Astrocyte of the hippocampus (primary cell): Measurements from ENCODE around the gene LAMC3.

Experiments
- DNase-seq: peaks from one replicate; pipeline ENCODE4 v3.0.0; 2011; ENCODE audit warnings: low read depth, low spot score

Gene LAMC3

GRCh38 chr9:131076347-131077195 is 67.6 kb downstream of the LAMC3 start:
- DNase-seq = no peak

- no peak for DNase-seq
Observed at GRCh38 chr9:131078427-131079366, 69.7 kb downstream of the LAMC3 start.

- no peak for DNase-seq
Observed at GRCh38 chr9:131080589-131080988, 71.6 kb downstream of the LAMC3 start.

GRCh38 chr9:131081868-131082267 is 72.9 kb downstream of the LAMC3 start:
- no peak for DNase-seq

GRCh38 chr9:131082774-131083512 is 74.0 kb downstream of the LAMC3 start:
- no peak for DNase-seq

- no peak for DNase-seq
Observed at GRCh38 chr9:131084661-131085369, 75.8 kb downstream of the LAMC3 start.

GRCh38 chr9:131085370-131086122 is 76.6 kb downstream of the LAMC3 start:
- DNase-seq = no peak

- no peak for DNase-seq
Observed at GRCh38 chr9:131087354-131087893, 78.5 kb downstream of the LAMC3 start.

- no peak for DNase-seq
Observed at GRCh38 chr9:131090025-131090787, 81.2 kb downstream of the LAMC3 start.

GRCh38 chr9:131091352-131091992 is 82.5 kb downstream of the LAMC3 start:
- DNase-seq = no peak

- no peak for DNase-seq
Observed at GRCh38 chr9:131092030-131092429, 83.1 kb downstream of the LAMC3 start.

GRCh38 chr9:131092548-131093440 is 83.8 kb downstream of the LAMC3 start:
- no peak for DNase-seq

- no peak for DNase-seq
Observed at GRCh38 chr9:131094015-131094414, 85.0 kb downstream of the LAMC3 start.

GRCh38 chr9:131094622-131095021 is 85.6 kb downstream of the LAMC3 start:
- no peak for DNase-seq

GRCh38 chr9:131095666-131096268 is 86.8 kb downstream of the LAMC3 start:
- DNase-seq = no peak

- peak; percentile 58 for DNase-seq
Observed at GRCh38 chr9:131096269-131097125, 87.5 kb downstream of the LAMC3 start, which contains the start of gene AIF1L. AIF1L (plus strand) TSS chr9:131096531; CDS start chr9:131096630, 99 bp downstream.
